H9 (cell line): Measurements from ENCODE around the gene RRAGC. TPM values are rescaled to one million over a fixed set of nuclear protein-coding genes. Genes with fewer than 3 reads are reported as not detected.

Source experiments
- DNase-seq: peaks from one replicate; pipeline ENCODE4 v3.0.0-alpha.2; 2017
- H2AFZ ChIP-seq: one replicate; pipeline ENCODE4 v1.6.1; 2013; ENCODE audit warnings: mild to moderate bottlenecking, low read length, control low read depth, moderate library complexity
- H2AK5ac ChIP-seq: 2 replicates; pipeline ENCODE4 v1.6.1; 2013; ENCODE audit warnings: low read length, control low read depth, mixed read lengths; ENCODE audit not compliant: insufficient read length
- H2BK120ac ChIP-seq: one replicate; pipeline ENCODE4 v1.6.1; 2013; ENCODE audit warnings: low read depth, mild to moderate bottlenecking, low read length, control low read depth, inconsistent platforms; ENCODE audit not compliant: poor library complexity, severe bottlenecking
- H2BK12ac ChIP-seq: 2 replicates; pipeline ENCODE4 v1.6.1; 2013; ENCODE audit warnings: low read length, control low read depth, mixed read lengths, low read depth; ENCODE audit not compliant: insufficient read length
- H2BK15ac ChIP-seq: 2 replicates; pipeline ENCODE4 v1.6.1; 2013; ENCODE audit warnings: low read depth, low read length, control low read depth
- H2BK20ac ChIP-seq: one replicate; pipeline ENCODE4 v1.6.1; 2013; ENCODE audit warnings: low read depth, mild to moderate bottlenecking, low read length, control low read depth, inconsistent platforms; ENCODE audit not compliant: poor library complexity, severe bottlenecking
- H2BK5ac ChIP-seq: 2 replicates; pipeline ENCODE4 v1.6.1; 2013; ENCODE audit warnings: low read length, control low read depth, mixed read lengths; ENCODE audit not compliant: insufficient read length
- H3K14ac ChIP-seq: 2 replicates; pipeline ENCODE4 v1.6.1; 2013; ENCODE audit warnings: low read length, control low read depth; ENCODE audit not compliant: insufficient read depth
- H3K18ac ChIP-seq: 2 replicates; pipeline ENCODE4 v1.6.1; 2013; ENCODE audit warnings: low read depth, mild to moderate bottlenecking, mixed read lengths, low read length, control low read depth; ENCODE audit not compliant: insufficient read length
- H3K23ac ChIP-seq: 2 replicates; pipeline ENCODE4 v1.6.1; 2013; ENCODE audit warnings: low read length, control low read depth, mixed read lengths, low read depth; ENCODE audit not compliant: insufficient read length
- H3K23me2 ChIP-seq: 2 replicates; pipeline ENCODE4 v1.6.1; 2013; ENCODE audit warnings: low read depth, mild to moderate bottlenecking, mixed read lengths, low read length, control low read depth; ENCODE audit not compliant: insufficient read length, poor library complexity, severe bottlenecking
- H3K27ac ChIP-seq: 2 replicates; pipeline ENCODE4 v1.5.1; 2013; ENCODE audit warnings: low read length, control low read depth, mixed read lengths, low read depth; ENCODE audit not compliant: insufficient read length
- H3K27me3 ChIP-seq: 2 replicates; pipeline ENCODE4 v1.6.1; 2013; ENCODE audit warnings: low read length, control low read depth, inconsistent platforms; ENCODE audit not compliant: insufficient read depth
- H3K4ac ChIP-seq: 2 replicates; pipeline ENCODE4 v1.6.1; 2013; ENCODE audit warnings: low read depth, mild to moderate bottlenecking, control low read depth, inconsistent platforms, low read length, moderate library complexity
- H3K4me1 ChIP-seq: 2 replicates; pipeline ENCODE4 v1.6.1; 2013; ENCODE audit warnings: low read length, control low read depth, inconsistent platforms; ENCODE audit not compliant: insufficient read depth
- H3K4me2 ChIP-seq: 2 replicates; pipeline ENCODE4 v1.6.1; 2013; ENCODE audit warnings: low read length, control low read depth, mixed read lengths; ENCODE audit not compliant: insufficient read length, insufficient read depth
- H3K56ac ChIP-seq: 2 replicates; pipeline ENCODE4 v1.6.1; 2013; ENCODE audit warnings: low read depth, mild to moderate bottlenecking, mixed read lengths, low read length, control low read depth; ENCODE audit not compliant: insufficient read length
- H3K79me1 ChIP-seq: 2 replicates; pipeline ENCODE4 v1.6.1; 2013; ENCODE audit warnings: low read depth, mild to moderate bottlenecking, moderate library complexity, low read length, control low read depth, inconsistent platforms; ENCODE audit not compliant: insufficient read depth, poor library complexity, severe bottlenecking
- H3K79me2 ChIP-seq: 2 replicates; pipeline ENCODE4 v1.6.1; 2013; ENCODE audit warnings: low read length, control low read depth, inconsistent platforms; ENCODE audit not compliant: insufficient read depth
- H3K9ac ChIP-seq: 2 replicates; pipeline ENCODE4 v1.6.1; 2013; ENCODE audit warnings: low read length, control low read depth, mixed read lengths; ENCODE audit not compliant: insufficient read length; ENCODE audit errors: extremely low read depth
- H3K9me3 ChIP-seq: one replicate; pipeline ENCODE4 v1.6.1; 2013; ENCODE audit warnings: low read depth, low read length, inconsistent platforms; ENCODE audit not compliant: control insufficient read depth
- H3T11ph ChIP-seq: one replicate; pipeline ENCODE4 v1.6.1; 2013; ENCODE audit warnings: mild to moderate bottlenecking, low read length, control low read depth, inconsistent platforms
- H4K20me1 ChIP-seq: one replicate; pipeline ENCODE4 v1.6.1; 2013; ENCODE audit not compliant: control insufficient read depth, insufficient read length, insufficient read depth
- H4K5ac ChIP-seq: 2 replicates; pipeline ENCODE4 v1.6.1; 2013; ENCODE audit warnings: low read depth, mild to moderate bottlenecking, mixed read lengths, low read length, control low read depth; ENCODE audit not compliant: insufficient read length
- H4K8ac ChIP-seq: replicated peaks from 2 replicates; pipeline ENCODE4 v1.6.1; 2013; ENCODE audit warnings: low read length, control low read depth, mixed read lengths, low read depth; ENCODE audit not compliant: insufficient read length
- H4K91ac ChIP-seq: 2 replicates; pipeline ENCODE4 v1.6.1; 2013; ENCODE audit warnings: low read depth, mild to moderate bottlenecking, moderate library complexity, mixed read lengths, low read length, control low read depth; ENCODE audit not compliant: insufficient read length
- H3K27ac Mint-ChIP-seq, 3 experiments: 2 replicates in 2 of 3; 3 replicates in 1 of 3; pipeline ENCODE4 v1.8.0; 2020 to 2021; ENCODE audit warnings: mixed read lengths in 3 of 3, mild to moderate bottlenecking in 1 of 3, moderate library complexity in 1 of 3
- H3K27me3 Mint-ChIP-seq: 2 replicates; pipeline ENCODE4 v1.8.0; 2021; ENCODE audit warnings: low read depth, mild to moderate bottlenecking, moderate library complexity, mixed read lengths
- H3K36me3 Mint-ChIP-seq, 3 experiments: 2 replicates in 2 of 3; 3 replicates in 1 of 3; pipeline ENCODE4 v1.8.0; 2020 to 2021; ENCODE audit warnings: low read depth in 3 of 3, mixed read lengths in 3 of 3; ENCODE audit not compliant: insufficient read depth in 1 of 3
- H3K4me1 Mint-ChIP-seq, 2 experiments: 2 replicates each; pipeline ENCODE4 v1.8.0; 2020; ENCODE audit warnings: mixed read lengths in 2 of 2
- H3K4me3 Mint-ChIP-seq, 2 experiments: 2 replicates in 1 of 2; 3 replicates in 1 of 2; pipeline ENCODE4 v1.8.0; 2020 to 2021; ENCODE audit warnings: mild to moderate bottlenecking in 2 of 2, mixed read lengths in 2 of 2, moderate library complexity in 1 of 2
- H3K9me3 Mint-ChIP-seq, 2 experiments: 2 replicates in 1 of 2; 3 replicates in 1 of 2; pipeline ENCODE4 v1.8.0; 2020; ENCODE audit warnings: mild to moderate bottlenecking in 2 of 2, mixed read lengths in 2 of 2, moderate library complexity in 1 of 2
- WGBS: extraction: QIAGEN DNeasy Blood & Tissue Kit; methylation state at CpG from one replicate; pipeline ENCODE4 v1.1.7; 2013; ENCODE audit warnings: missing lambda C conversion rate, low lambda C conversion rate, mixed read lengths; ENCODE audit not compliant: insufficient read length; ENCODE audit errors: extremely low coverage; 5-methylcytosine and 5-hydroxymethylcytosine counted together
- total RNA-seq: library from RNA; stranded (reverse); gene quantifications from 2 replicates; pipeline ENCODE4 v1.2.1, GENCODE V29; 2021
- TF ChIP-seq, protein P1 (sequence below): fragments of 200-600 bp; sonication (generic); conservative IDR thresholded peaks from 3 replicates; pipeline ENCODE4 v1.8.0; 2021; ENCODE audit warnings: antibody characterized with exemption, mild to moderate bottlenecking

RRAGC gene
- total RNA-seq, 1 experiment from 2014 or later, result 17.9 TPM

DNA sequence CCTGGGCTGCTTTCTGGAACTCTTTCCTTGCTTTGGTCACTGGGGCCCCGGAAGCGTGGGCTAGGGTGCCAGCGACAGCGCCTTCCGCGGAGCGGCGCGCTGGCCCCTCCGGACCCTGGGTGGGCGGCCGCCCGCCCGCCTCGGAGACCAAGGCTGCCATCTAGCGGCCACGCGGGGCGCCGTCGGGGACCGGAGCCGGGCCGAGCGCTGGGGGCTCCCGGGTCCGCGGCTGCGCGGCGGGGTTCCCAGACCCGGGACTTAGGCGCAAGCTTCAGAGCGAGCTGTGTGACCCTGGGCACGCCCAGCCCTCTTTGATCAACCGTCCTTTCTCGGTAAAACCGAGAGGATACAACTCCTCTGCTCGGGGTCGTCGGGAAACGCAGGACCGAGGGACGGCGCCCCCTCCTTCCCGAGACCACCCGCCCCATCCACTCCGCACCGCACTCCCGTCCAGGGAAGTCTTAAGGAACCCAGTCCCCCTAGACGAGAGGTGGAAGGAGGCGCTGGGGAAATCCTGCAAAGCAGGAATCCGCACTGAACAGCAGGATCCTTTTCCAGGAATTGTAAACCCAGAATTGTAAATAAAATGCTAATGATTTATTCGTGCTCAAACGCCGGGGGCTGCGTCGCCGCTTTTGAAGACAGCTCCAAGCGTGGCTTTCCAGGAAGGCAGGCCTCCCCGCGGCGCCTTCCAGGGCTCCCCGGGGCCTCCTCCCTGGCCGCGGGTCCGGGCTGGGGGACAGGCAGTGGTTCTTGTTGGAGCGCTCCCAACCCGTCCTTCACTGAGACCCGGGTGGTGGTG lies 41.2 kb downstream of the RRAGC start:
- no peak overlapping the region for H3K56ac ChIP-seq
- H4K91ac ChIP-seq, result no peak overlapping the region
- DNase-seq, result peak; percentile 79
- no peak overlapping the region for H2BK120ac ChIP-seq
- H3K23ac ChIP-seq, result no peak overlapping the region
- H3K27ac ChIP-seq, result no peak overlapping the region
- H2BK12ac ChIP-seq, result no peak overlapping the region
- no peak overlapping the region for H3K27ac Mint-ChIP-seq
- no peak overlapping the region for H3T11ph ChIP-seq
- no peak overlapping the region for H2AK5ac ChIP-seq
- peaks cover 73% of the 10 kb centered on the region for H3K27me3 Mint-ChIP-seq
- peaks cover 0 to 9% (median 3%) of the 10 kb centered on the region in 3 experiments; a peak in 3 of 7 replicates for H3K36me3 Mint-ChIP-seq
- H2AFZ ChIP-seq, result no peak overlapping the region
- H3K23me2 ChIP-seq, result peaks cover 9% of the 10 kb centered on the region
- no peaks in the 10 kb centered on the region for H4K20me1 ChIP-seq
- TF ChIP-seq, protein P1, sequence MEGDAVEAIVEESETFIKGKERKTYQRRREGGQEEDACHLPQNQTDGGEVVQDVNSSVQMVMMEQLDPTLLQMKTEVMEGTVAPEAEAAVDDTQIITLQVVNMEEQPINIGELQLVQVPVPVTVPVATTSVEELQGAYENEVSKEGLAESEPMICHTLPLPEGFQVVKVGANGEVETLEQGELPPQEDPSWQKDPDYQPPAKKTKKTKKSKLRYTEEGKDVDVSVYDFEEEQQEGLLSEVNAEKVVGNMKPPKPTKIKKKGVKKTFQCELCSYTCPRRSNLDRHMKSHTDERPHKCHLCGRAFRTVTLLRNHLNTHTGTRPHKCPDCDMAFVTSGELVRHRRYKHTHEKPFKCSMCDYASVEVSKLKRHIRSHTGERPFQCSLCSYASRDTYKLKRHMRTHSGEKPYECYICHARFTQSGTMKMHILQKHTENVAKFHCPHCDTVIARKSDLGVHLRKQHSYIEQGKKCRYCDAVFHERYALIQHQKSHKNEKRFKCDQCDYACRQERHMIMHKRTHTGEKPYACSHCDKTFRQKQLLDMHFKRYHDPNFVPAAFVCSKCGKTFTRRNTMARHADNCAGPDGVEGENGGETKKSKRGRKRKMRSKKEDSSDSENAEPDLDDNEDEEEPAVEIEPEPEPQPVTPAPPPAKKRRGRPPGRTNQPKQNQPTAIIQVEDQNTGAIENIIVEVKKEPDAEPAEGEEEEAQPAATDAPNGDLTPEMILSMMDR, result peak; percentile 97
- peak overlapping the region; percentile 75 for H3K4me2 ChIP-seq
- whole genome bisulfite sequencing, result no CpG with 5 or more reads among the region's 70 CpGs
- no peaks in the 10 kb centered on the region for H3K9me3 ChIP-seq
- no peak overlapping the region for H3K9ac ChIP-seq
- no peaks in the 10 kb centered on the region for H3K79me2 ChIP-seq
- H3K4me3 Mint-ChIP-seq, result peak overlapping the region; percentile 70 to 82
- H3K4ac ChIP-seq, result no peak overlapping the region
- H2BK15ac ChIP-seq, result no peak overlapping the region
- H2BK5ac ChIP-seq, result no peak overlapping the region
- no peak overlapping the region for H4K8ac ChIP-seq
- H3K4me1 ChIP-seq, result 0 out of 2 replicates have a peak, but pooled peaks cover 2% of the 10 kb centered on the region
- H3K9me3 Mint-ChIP-seq, result peaks cover 7 to 10% of the 10 kb centered on the region in 2 experiments; a peak in 4 of 5 replicates
- peaks cover 23 to 27% of the 10 kb centered on the region in 2 experiments for H3K4me1 Mint-ChIP-seq
- H2BK20ac ChIP-seq, result no peak overlapping the region
- H4K5ac ChIP-seq, result no peak overlapping the region
- no peak overlapping the region for H3K14ac ChIP-seq
- no peaks in the 10 kb centered on the region for H3K79me1 ChIP-seq
- H3K18ac ChIP-seq, result no peak overlapping the region
- peaks cover 9% of the 10 kb centered on the region for H3K27me3 ChIP-seq
